ENCODE results near the gene ZSCAN20.

Gene ZSCAN20

GRCh38 chr1:33515112-33515511, 42.7 kb downstream of the ZSCAN20 start:
- H3K9me3 ChIP-seq (ENCODE audit: insufficient read depth, low read depth, low read length) = no peaks in the 10 kb centered on the region
- no peaks in the 10 kb centered on the region for H3K27me3 ChIP-seq (ENCODE audit: insufficient read depth, low read length, poor library complexity, severe bottlenecking)
- H3K9ac ChIP-seq (ENCODE audit: low read depth, low read length, poor library complexity, severe bottlenecking) = no peak overlapping the region
- H3K4me3 ChIP-seq (ENCODE audit: low read length, poor library complexity, severe bottlenecking) = no peak overlapping the region
- H3K4me1 ChIP-seq (ENCODE audit: insufficient read depth, low read length, poor library complexity, severe bottlenecking) = no peaks in the 10 kb centered on the region
- no peaks in the 10 kb centered on the region for H3K79me2 ChIP-seq (ENCODE audit: insufficient read depth, low read length)
- no peak overlapping the region for H2AFZ ChIP-seq (ENCODE audit: low read length)
- H3K9me2 ChIP-seq (replicated peaks; ENCODE audit: low read depth, low read length) = no peaks in the 10 kb centered on the region
- H3K36me3 ChIP-seq (ENCODE audit: insufficient read depth, low read length) = no peaks in the 10 kb centered on the region
- no peaks in the 10 kb centered on the region for H4K20me1 ChIP-seq (ENCODE audit: insufficient read depth, low read length, poor library complexity, severe bottlenecking)
- no peak overlapping the region for H3K4me2 ChIP-seq (ENCODE audit: low read depth, low read length, poor library complexity, severe bottlenecking)
- no peaks in the 10 kb centered on the region for H3F3A ChIP-seq (ENCODE audit: low read depth)
- TF ChIP-seq EZH2phosphoT487 (IDR thresholded peaks at IDR 0.05; ENCODE audit: borderline replicate concordance) (no peak), CTCF (conservative IDR thresholded peaks at IDR 0.05; ENCODE audit: low read length) (no peak)

- no peaks in the 10 kb centered on the region for H3K79me2 ChIP-seq (ENCODE audit: insufficient read depth, low read length)
- no peaks in the 10 kb centered on the region for H3K9me3 ChIP-seq (ENCODE audit: insufficient read depth, low read depth, low read length)
- H3F3A ChIP-seq (ENCODE audit: low read depth) = no peaks in the 10 kb centered on the region
- no peaks in the 10 kb centered on the region for H4K20me1 ChIP-seq (ENCODE audit: insufficient read depth, low read length, poor library complexity, severe bottlenecking)
- no peak overlapping the region for H2AFZ ChIP-seq (ENCODE audit: low read length)
- no peak overlapping the region for H3K4me3 ChIP-seq (ENCODE audit: low read length, poor library complexity, severe bottlenecking)
- H3K4me2 ChIP-seq (ENCODE audit: low read depth, low read length, poor library complexity, severe bottlenecking) = no peak overlapping the region
- H3K9ac ChIP-seq (ENCODE audit: low read depth, low read length, poor library complexity, severe bottlenecking) = no peak overlapping the region
- no peaks in the 10 kb centered on the region for H3K36me3 ChIP-seq (ENCODE audit: insufficient read depth, low read length)
- TF ChIP-seq CTCF (conservative IDR thresholded peaks at IDR 0.05; ENCODE audit: low read length) (no peak), EZH2phosphoT487 (IDR thresholded peaks at IDR 0.05; ENCODE audit: borderline replicate concordance) (no peak)
- no peaks in the 10 kb centered on the region for H3K9me2 ChIP-seq (replicated peaks; ENCODE audit: low read depth, low read length)
- no peaks in the 10 kb centered on the region for H3K4me1 ChIP-seq (ENCODE audit: insufficient read depth, low read length, poor library complexity, severe bottlenecking)
- H3K27me3 ChIP-seq (ENCODE audit: insufficient read depth, low read length, poor library complexity, severe bottlenecking) = no peaks in the 10 kb centered on the region
Observed at GRCh38 chr1:33515607-33516006, 43.2 kb downstream of the ZSCAN20 start.

- Histone ChIP-seq H4K20me1 (ENCODE audit: insufficient read depth, low read length, poor library complexity, severe bottlenecking) (no peaks in the 10 kb centered on the region), H3K79me2 (ENCODE audit: insufficient read depth, low read length) (no peaks in the 10 kb centered on the region), H3F3A (ENCODE audit: low read depth) (no peaks in the 10 kb centered on the region), H2AFZ (ENCODE audit: low read length) (no peak overlapping the region), H3K4me2 (ENCODE audit: low read depth, low read length, poor library complexity, severe bottlenecking) (no peak overlapping the region), H3K4me3 (ENCODE audit: low read length, poor library complexity, severe bottlenecking) (no peak overlapping the region), H3K9me2 (replicated peaks; ENCODE audit: low read depth, low read length) (no peaks in the 10 kb centered on the region), H3K4me1 (ENCODE audit: insufficient read depth, low read length, poor library complexity, severe bottlenecking) (no peaks in the 10 kb centered on the region), H3K9ac (ENCODE audit: low read depth, low read length, poor library complexity, severe bottlenecking) (no peak overlapping the region), H3K27me3 (ENCODE audit: insufficient read depth, low read length, poor library complexity, severe bottlenecking) (no peaks in the 10 kb centered on the region), H3K36me3 (ENCODE audit: insufficient read depth, low read length) (no peaks in the 10 kb centered on the region), H3K9me3 (ENCODE audit: insufficient read depth, low read depth, low read length) (no peaks in the 10 kb centered on the region)
- no peak for TF ChIP-seq CTCF (conservative IDR thresholded peaks at IDR 0.05; ENCODE audit: low read length)
- TF ChIP-seq EZH2phosphoT487 (IDR thresholded peaks at IDR 0.05; ENCODE audit: borderline replicate concordance) = no peak
Observed at GRCh38 chr1:33516428-33516827, 44.0 kb downstream of the ZSCAN20 start.

Measured in Loucy (cell line).